Natural killer cell treated with Interleukin-12 subunit alpha and Interleukin-12 subunit beta and Interleukin-15 and Interleukin-18, amount 100 ng/mL, for 72 hours (primary cell): ENCODE results near the gene PDE3B. TPM values are rescaled to one million over a fixed set of nuclear protein-coding genes. Genes with fewer than 3 reads are reported as not detected.

ENCODE experiments used
- ATAC-seq, 2 donors: fragments of 150-1000 bp; cut with Tn5 transposase in 1 of 2; sonication (Bioruptor Pico), chemical (Tn5 transposase) in 1 of 2; 2 replicates each; pipeline ENCODE4 v1.10.0; 2021
- DNase-seq: peaks from one replicate; pipeline ENCODE4 v3.0.0; 2022; ENCODE audit warnings: low spot score
- H3K27ac Mint-ChIP-seq, 2 donors: 1 replicate in 1 of 2; 2 replicates in 1 of 2; pipeline ENCODE4 v1.8.0; 2022; ENCODE audit warnings: mixed read lengths in 2 of 2, mild to moderate bottlenecking in 1 of 2, moderate library complexity in 1 of 2
- H3K27me3 Mint-ChIP-seq, 2 donors: 1 replicate in 1 of 2; 2 replicates in 1 of 2; pipeline ENCODE4 v1.8.0; 2022; ENCODE audit warnings: mixed read lengths in 2 of 2
- H3K36me3 Mint-ChIP-seq: one replicate; pipeline ENCODE4 v1.8.0; 2022; ENCODE audit warnings: mixed read lengths
- H3K4me1 Mint-ChIP-seq, 2 donors: 1 replicate in 1 of 2; 2 replicates in 1 of 2; pipeline ENCODE4 v1.8.0; 2022; ENCODE audit warnings: low read depth in 2 of 2, mixed read lengths in 2 of 2, mild to moderate bottlenecking in 1 of 2
- H3K4me3 Mint-ChIP-seq: one replicate; pipeline ENCODE4 v1.8.0; 2022; ENCODE audit warnings: mixed read lengths
- H3K9me3 Mint-ChIP-seq: 2 replicates; pipeline ENCODE4 v1.8.0; 2022; ENCODE audit warnings: mixed read lengths
- total RNA-seq, 2 donors: library from RNA; stranded (reverse); gene quantifications; one replicate each; pipeline ENCODE4 v1.2.3, GENCODE V29; 2022

Gene PDE3B
- total RNA-seq, 2 donors from 2014 or later, result 17.7 to 56.8 TPM

DNA sequence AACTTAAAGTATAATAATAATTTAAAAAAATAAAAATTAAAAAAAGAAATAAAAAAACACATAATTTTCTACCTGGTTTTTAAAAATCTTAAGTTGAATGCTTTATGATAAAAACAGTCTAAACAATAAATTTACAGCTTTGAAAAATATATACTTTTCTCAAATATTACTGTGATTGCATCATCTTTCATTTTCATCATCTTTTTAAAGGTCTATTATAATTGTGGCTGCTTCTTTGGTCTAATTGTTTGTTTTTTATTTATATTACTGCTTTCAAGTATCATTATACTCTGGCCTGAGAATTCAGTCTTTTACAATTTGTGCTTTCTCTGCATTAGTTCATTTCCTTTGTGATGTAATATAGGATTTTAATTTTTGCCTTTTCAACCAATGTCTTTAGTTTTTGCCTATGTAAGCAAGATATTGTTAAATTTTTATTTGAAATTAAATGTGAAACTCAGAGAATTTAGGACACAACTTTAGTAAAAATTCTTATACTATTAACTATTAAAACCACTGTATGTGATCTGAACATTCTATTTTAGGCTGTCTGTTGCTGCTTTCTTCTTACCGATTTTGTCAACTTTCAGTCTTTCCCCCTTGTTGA is 241.2 kb downstream of the PDE3B start:
- no peaks in the 10 kb centered on the region for H3K9me3 Mint-ChIP-seq
- H3K4me1 Mint-ChIP-seq, result peaks cover 18 to 29% of the 10 kb centered on the region in 2 donors
- H3K4me3 Mint-ChIP-seq, result no peak overlapping the region
- no peak for DNase-seq
- H3K36me3 Mint-ChIP-seq, result peaks cover 17% of the 10 kb centered on the region
- peak overlapping the region in 1 of 2 donors; percentile 17 for H3K27ac Mint-ChIP-seq
- no peaks in the 10 kb centered on the region for H3K27me3 Mint-ChIP-seq
- ATAC-seq, result no peak

DNA sequence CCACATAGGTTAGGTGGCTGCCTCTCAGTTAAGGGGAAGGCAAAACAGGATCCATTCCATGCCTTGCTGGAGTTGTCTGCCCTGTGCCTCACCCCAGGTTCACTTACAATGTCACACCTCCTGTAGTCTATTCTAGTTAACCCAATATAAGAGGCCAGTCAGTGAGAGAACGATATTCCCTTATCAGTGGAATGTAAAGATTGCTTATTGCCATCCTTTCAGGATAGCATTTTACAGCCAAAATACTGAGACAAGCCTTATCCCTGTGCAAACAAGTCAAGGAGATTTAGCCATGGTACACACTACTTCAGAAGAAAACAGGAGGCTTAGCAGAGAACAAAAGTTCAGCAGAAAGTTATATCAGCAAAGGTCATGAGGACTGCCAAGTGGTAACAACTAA is 242.9 kb downstream of the PDE3B start:
- no peak overlapping the region for H3K4me3 Mint-ChIP-seq
- no peak for DNase-seq
- peaks cover 17% of the 10 kb centered on the region for H3K36me3 Mint-ChIP-seq

DNA sequence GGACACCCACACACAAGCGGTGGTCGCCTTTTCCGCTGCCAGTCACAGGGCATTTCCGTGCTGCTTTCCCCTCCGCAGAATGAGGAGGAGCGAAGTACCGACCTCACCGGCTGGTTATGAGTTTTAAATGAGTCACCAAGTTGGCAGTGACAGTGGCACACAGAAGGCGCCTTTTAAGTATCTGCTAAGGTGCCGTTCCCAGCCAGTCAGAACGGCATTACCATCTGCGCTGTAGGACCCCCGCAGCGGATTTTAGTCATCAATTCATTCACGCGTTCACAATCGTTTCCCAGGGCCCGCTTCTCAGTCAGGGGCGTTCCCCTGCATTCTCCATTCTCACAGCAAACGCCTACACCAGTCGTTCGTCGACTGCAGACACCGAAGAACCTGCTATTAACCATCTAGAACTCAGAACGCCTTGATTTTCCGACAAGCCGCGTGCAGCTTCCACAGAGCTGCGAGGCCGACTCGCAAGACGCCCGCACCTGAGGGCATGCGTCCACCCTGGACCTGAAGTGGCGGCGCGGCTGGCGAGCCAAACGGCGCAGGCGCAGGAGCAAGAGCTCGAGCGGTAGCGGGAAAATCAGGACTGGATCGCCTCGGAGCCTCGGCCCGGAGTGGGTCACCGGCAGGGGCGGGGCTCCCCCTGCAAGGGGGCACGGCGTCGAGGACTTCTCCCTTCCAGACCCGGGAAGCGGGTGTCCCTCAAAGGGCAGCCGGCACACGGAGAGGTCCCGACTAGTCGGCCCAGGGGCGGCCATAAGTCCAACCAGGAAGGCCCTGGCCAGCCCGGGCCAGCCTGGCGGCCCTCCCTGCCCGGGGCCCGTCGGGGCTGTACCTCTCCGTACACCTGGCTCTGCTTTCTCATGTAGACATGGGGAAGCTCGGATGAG is 247.8 kb downstream of the PDE3B start:
- Mint-ChIP-seq H3K27me3 (no peaks in the 10 kb centered on the region), H3K36me3 (no peaks in the 10 kb centered on the region), H3K9me3 (no peaks in the 10 kb centered on the region), H3K27ac (peak overlapping the region; percentile 97 to 98), H3K4me3 (peak overlapping the region; percentile 98), H3K4me1 (peaks cover 42 to 45% of the 10 kb centered on the region in 2 donors)
- ATAC-seq (peak; percentile 74 to 79), DNase-seq (peak; percentile 92)

More for the DNA sequence above, 242.9 kb downstream of the PDE3B start:
- no peaks in the 10 kb centered on the region for H3K27me3 Mint-ChIP-seq
- H3K9me3 Mint-ChIP-seq, result no peaks in the 10 kb centered on the region
- no peak for ATAC-seq
- H3K4me1 Mint-ChIP-seq, result peaks cover 28 to 38% of the 10 kb centered on the region in 2 donors
- H3K27ac Mint-ChIP-seq, result no peak overlapping the region

DNA sequence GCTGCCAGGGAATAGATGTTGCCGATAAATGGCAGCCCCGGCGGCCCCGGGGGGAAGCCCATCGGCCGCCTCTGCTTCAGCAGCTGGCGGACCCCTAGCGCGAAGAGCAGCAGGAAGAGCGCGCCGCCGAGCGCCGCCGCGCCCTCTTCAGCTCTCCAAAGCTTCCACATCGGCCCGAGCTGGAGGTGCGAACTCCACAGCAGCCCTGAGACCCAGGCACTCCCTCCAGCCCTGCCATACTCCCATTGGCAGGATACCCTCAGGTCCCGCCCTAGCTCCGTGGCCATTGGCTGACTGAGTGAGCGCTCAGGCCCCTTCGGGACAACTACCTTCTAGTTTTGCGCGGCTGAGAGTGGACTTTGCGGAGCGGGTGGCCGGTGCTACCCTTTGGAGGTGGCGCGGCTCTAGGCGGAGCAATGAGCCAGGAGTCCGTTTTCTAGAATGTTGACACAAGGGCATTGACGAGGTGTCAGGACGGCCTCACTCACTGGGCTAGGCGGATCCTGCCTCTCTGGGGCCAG is 248.5 kb downstream of the PDE3B start, which contains the start of gene CYP2R1:
CYP2R1 (minus strand) TSS at position 196 of the 521 bp plus-strand sequence; CDS start at position 170, 26 bp downstream.
- Mint-ChIP-seq H3K27ac (peak within 1 kb of the TSS; percentile 97 to 98), H3K9me3 (no peaks in the 10 kb centered on the region), H3K4me1 (peaks cover 38 to 42% of the 10 kb centered on the region in 2 donors), H3K36me3 (no peaks in the 10 kb centered on the region), H3K4me3 (peak within 1 kb of the TSS; percentile 98), H3K27me3 (no peaks in the 10 kb centered on the region)
- peak; percentile 96 to 97 for ATAC-seq
- DNase-seq, result peak; percentile 96

DNA sequence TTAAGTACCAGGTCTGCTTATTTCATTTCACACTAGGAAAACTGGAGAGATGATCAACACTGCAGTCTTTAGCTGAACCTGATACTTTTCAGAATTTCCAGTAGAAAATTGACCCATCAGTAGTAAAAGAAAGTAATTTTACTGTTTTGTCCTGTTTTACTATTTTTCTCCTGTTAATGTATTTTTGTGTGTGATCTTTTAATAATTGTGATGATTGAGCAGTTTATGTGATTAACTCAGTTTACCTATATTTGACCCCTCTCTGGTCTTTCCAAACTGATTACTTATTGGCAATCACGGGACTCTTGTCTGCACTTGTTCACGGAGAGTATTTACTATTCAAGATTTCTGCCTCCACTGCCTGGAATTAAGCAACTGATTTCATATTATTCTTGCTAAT is 249.0 kb downstream of the PDE3B start:
- Mint-ChIP-seq H3K9me3 (no peaks in the 10 kb centered on the region), H3K36me3 (no peaks in the 10 kb centered on the region), H3K4me3 (peak overlapping the region; percentile 98), H3K27me3 (no peaks in the 10 kb centered on the region), H3K4me1 (peaks cover 38 to 41% of the 10 kb centered on the region in 2 donors), H3K27ac (peak overlapping the region; percentile 97 to 98)
- no peak for DNase-seq
- ATAC-seq, result no peak

DNA sequence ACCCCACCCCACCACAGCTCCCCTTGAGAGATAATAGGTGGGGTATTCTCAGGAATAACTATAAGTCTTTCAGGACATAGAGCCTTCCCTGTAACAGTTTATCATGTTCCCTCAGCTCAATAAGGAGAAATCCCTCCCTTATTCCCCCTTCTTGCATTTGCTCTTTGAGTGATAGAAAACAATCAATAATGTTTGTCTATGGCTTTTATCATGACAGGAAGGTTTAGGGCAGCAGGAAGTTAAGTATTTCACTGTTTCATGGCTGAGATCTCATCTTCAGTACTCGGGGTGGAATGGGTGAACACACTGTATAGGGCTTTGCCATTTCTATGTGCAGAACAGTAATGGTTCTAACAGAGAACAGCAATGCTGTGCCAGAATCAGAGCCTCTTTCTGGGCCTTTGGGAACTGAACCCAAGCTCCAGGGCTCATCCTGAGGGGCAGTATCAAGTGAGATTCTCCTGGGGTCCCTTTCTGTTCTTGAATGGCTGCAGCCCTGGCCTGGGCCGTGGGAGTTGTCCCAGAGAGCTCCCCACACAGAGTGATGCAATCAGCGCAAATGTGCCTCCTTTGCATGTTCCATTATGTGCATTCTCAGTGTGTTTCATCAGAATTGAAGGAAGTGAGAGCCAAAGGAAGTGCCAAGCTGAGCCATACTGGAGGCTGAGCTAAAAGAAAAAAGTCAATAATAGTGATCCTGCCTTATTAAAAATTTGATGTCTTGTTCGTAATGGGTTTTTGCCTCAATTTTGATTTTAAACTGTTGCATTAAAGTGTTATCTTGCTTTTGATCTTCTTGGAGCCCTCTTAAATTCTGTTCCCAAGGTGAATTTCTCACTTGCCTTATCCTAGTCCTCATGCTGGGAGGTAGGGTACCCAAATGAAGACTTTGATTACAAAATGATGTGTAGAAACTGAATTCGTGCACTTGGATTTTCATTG is 251.3 kb downstream of the PDE3B start:
- ATAC-seq (no peak), DNase-seq (peak; percentile 62)
- Mint-ChIP-seq H3K27ac (peak overlapping the region in 1 of 2 donors; percentile 58), H3K9me3 (no peaks in the 10 kb centered on the region), H3K27me3 (no peaks in the 10 kb centered on the region), H3K36me3 (no peaks in the 10 kb centered on the region), H3K4me1 (peaks cover 26 to 29% of the 10 kb centered on the region in 2 donors), H3K4me3 (no peak overlapping the region)

DNA sequence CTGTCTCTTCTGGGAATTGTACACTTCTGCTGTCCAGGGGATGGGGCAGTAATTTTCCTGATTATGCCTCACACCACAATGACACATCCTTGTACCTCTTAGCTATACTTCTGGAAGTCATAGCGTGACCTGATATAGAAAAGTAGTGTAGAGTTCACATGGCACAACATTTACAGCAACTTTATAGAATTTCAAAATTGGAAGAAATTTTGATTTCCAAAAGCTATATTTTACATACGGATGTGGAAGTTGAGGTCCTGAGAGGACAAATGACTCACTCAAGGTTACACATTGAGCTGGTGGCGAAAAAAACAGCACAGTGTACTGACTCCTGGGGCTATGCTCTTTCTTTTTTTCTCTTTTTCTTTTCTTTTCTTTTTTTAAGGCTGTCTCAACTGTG is 254.8 kb downstream of the PDE3B start:
- no peaks in the 10 kb centered on the region for H3K27me3 Mint-ChIP-seq

DNA sequence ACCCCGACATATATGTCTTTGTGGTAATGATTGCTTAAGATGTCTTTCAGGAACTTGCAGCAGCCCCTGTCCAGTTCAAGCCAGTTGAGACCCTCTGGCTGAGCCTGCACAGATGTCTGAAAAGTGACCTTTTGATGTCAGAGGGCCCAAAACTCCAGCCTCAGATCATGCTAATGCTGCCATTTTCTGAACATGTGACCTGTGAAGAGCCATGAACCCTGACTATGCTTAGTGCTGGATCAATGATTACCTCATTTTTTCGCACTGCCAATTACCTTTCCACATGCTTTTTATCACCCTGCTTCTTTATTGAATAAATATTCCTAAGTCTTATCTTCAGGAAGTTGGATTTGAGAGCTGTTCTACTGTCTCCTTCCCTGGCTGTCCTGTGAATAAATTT is 255.3 kb downstream of the PDE3B start:
- DNase-seq (no peak), ATAC-seq (no peak)
- no peak overlapping the region for H3K4me3 Mint-ChIP-seq
- no peak overlapping the region for H3K27ac Mint-ChIP-seq
- no peaks in the 10 kb centered on the region for H3K27me3 Mint-ChIP-seq
- H3K36me3 Mint-ChIP-seq, result no peaks in the 10 kb centered on the region
- no peaks in the 10 kb centered on the region for H3K9me3 Mint-ChIP-seq
- H3K4me1 Mint-ChIP-seq, result peaks cover 11 to 12% of the 10 kb centered on the region in 2 donors

More for the DNA sequence above, 254.8 kb downstream of the PDE3B start:
- DNase-seq (no peak), ATAC-seq (no peak)
- no peaks in the 10 kb centered on the region for H3K9me3 Mint-ChIP-seq
- no peaks in the 10 kb centered on the region for H3K36me3 Mint-ChIP-seq
- H3K4me3 Mint-ChIP-seq, result no peak overlapping the region
- H3K27ac Mint-ChIP-seq, result no peak overlapping the region
- peaks cover 10 to 11% of the 10 kb centered on the region in 2 donors for H3K4me1 Mint-ChIP-seq

DNA sequence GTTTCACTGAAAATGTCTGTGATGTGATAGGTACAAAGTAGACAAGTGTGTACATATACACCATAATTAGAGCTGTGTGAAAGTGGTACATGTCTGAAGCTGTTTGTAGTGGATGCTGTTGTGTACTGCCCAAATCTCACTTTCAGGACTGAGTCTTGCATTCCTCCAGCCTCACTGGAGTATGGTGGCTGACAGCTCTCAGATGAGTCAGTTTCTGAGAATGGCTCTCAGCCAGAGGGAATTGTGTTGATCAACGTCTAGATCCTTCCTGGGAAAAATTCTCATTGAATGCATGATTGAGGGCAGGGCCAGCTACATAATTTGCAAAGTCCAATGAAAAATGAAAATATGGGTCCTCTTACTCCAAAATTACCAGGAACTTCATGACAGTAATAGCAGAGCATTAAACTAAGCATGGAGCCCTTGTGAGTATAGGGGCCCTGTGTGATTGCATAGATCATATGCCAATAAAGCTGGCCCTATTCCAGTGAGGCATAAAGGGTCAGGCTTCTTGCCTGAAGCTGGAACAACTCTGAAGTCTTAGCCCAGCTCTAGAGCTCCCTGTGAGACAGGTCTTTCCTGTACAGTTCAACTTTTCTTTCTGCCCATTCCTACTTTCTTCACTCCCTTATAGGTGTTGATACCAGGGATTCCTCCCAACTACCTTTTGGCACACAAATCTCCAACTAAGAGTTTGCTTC is 259.2 kb downstream of the PDE3B start:
- H3K27me3 Mint-ChIP-seq, result no peaks in the 10 kb centered on the region
- ATAC-seq (no peak), DNase-seq (no peak)
- H3K27ac Mint-ChIP-seq, result no peak overlapping the region
- no peaks in the 10 kb centered on the region for H3K9me3 Mint-ChIP-seq
- peaks cover 27 to 34% of the 10 kb centered on the region in 2 donors for H3K4me1 Mint-ChIP-seq
- no peak overlapping the region for H3K4me3 Mint-ChIP-seq
- H3K36me3 Mint-ChIP-seq, result no peaks in the 10 kb centered on the region

DNA sequence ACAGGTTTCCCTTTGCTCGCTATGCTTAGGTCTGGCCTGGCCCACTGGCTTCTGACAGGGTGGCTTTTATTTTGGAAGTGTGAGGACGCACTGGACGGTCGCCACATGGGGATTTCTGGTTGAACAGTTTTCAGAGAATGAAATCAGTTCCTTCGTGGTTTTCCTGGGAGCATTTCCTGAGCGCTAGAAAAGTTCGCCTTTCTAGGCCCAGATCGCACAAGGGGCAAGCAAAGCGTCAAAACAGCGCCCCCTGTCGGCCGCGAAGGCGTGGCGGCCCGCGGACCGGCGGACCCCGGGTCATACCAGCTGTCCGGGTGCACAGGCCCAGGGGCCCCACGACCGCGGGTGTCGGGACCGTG is 261.1 kb downstream of the PDE3B start:
- no peaks in the 10 kb centered on the region for H3K9me3 Mint-ChIP-seq
- H3K4me3 Mint-ChIP-seq, result peak overlapping the region; percentile 89
- no peaks in the 10 kb centered on the region for H3K27me3 Mint-ChIP-seq
- no peaks in the 10 kb centered on the region for H3K36me3 Mint-ChIP-seq
- ATAC-seq, result peak; percentile 78 to 79
- peak; percentile 81 for DNase-seq
- peak overlapping the region; percentile 56 to 74 for H3K27ac Mint-ChIP-seq
- peaks cover 29 to 42% of the 10 kb centered on the region in 2 donors for H3K4me1 Mint-ChIP-seq

DNA sequence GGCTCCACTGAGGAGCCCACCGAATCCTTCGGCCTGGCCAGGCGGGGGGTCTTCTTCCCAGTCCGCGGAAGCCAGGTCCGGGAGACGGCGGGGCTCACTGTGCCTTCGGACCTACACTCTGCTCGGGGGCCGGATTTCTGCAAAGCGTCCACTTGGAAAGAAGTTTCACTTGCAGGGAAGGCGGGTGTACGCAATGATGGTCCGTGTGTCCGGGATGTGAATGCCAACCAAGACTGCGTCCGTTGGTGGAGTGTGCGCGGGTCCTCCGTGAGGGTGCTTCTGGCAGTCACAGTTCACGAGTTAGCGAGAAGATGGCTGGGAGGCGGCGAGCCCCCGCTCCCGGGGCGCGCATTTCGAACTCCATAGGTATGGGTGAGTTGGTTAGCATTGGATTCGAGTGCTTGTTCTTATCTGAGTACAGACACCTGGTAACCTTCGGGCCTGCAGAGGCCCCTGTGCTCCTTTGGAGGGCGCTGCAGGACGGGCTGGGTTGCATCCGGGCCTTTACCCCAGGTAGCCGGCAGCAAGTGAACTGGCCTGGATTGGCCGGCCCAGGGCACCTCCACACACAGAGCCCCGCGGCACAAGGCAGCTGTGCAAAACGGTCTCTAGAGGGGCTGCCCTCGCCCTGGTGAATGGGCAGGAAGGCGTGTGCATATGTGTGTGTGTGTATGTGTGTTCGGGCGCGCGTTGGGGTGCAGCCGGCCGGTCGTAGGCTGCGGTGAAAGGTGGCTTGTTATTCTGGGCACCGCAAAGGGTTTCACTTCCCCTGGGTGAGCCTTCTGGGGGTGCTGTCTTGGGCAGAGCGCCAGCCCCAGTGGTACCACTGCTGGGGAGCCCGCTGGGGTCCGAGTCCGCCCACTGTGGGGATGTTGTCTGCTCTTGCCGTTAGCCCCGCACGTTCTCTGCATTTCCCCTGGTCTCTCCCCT is 261.8 kb downstream of the PDE3B start:
- Mint-ChIP-seq H3K36me3 (no peaks in the 10 kb centered on the region), H3K4me3 (peak overlapping the region; percentile 89), H3K27ac (peak overlapping the region; percentile 56 to 74), H3K4me1 (peaks cover 29 to 42% of the 10 kb centered on the region in 2 donors), H3K9me3 (no peaks in the 10 kb centered on the region), H3K27me3 (no peaks in the 10 kb centered on the region)
- DNase-seq (peak; percentile 71), ATAC-seq (peak; percentile 79)

DNA sequence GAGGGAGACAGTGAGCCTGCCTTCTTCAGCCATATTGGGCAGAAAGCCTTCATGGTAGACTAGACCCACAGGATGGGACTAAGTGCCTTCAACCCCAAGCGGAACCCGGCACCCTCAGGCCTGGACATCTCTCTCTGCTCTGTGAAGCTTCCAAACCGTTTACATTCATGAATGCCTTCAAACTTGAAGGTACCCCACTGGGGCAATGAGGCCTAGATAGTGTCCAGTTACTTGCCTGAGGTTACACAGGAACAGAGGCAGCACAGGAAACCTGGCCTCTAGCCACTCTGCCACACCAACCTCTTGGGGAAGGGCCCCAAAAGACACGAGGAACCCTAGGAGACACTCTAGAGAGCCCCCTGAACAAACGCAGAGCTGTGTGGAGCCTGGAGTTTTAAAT is 263.0 kb downstream of the PDE3B start:
- Mint-ChIP-seq H3K4me3 (peak overlapping the region; percentile 50), H3K27ac (no peak overlapping the region), H3K27me3 (no peaks in the 10 kb centered on the region), H3K4me1 (peaks cover 29 to 42% of the 10 kb centered on the region in 2 donors), H3K9me3 (no peaks in the 10 kb centered on the region), H3K36me3 (no peaks in the 10 kb centered on the region)
- DNase-seq, result no peak
- no peak for ATAC-seq
